MM.1S (cell line): ENCODE results near the gene VAC14.

Experiments
- EZH2 ChIP-seq: fragments of 300-600 bp; sonication (generic); optimal IDR thresholded peaks from 2 replicates; pipeline ENCODE3; 2017; ENCODE audit warnings: low read depth, mild to moderate bottlenecking, antibody characterized with exemption, low read length, mixed read lengths
- EZH2phosphoT487 ChIP-seq: fragments of 300-600 bp; sonication (generic); IDR thresholded peaks from 2 replicates; pipeline ENCODE4 v1.6.1; 2018; ENCODE audit warnings: antibody characterized with exemption, low read length
- TF ChIP-seq, protein P1 (sequence below): fragments of 300-600 bp; sonication (generic); IDR thresholded peaks from 2 replicates; pipeline ENCODE4 v1.5.1; 2016; ENCODE audit warnings: antibody characterized with exemption, low read length, mixed read lengths

- TF ChIP-seq, protein P1, sequence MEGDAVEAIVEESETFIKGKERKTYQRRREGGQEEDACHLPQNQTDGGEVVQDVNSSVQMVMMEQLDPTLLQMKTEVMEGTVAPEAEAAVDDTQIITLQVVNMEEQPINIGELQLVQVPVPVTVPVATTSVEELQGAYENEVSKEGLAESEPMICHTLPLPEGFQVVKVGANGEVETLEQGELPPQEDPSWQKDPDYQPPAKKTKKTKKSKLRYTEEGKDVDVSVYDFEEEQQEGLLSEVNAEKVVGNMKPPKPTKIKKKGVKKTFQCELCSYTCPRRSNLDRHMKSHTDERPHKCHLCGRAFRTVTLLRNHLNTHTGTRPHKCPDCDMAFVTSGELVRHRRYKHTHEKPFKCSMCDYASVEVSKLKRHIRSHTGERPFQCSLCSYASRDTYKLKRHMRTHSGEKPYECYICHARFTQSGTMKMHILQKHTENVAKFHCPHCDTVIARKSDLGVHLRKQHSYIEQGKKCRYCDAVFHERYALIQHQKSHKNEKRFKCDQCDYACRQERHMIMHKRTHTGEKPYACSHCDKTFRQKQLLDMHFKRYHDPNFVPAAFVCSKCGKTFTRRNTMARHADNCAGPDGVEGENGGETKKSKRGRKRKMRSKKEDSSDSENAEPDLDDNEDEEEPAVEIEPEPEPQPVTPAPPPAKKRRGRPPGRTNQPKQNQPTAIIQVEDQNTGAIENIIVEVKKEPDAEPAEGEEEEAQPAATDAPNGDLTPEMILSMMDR: no peak
- TF ChIP-seq EZH2phosphoT487 (no peak), EZH2 (no peak)
These were observed 51.0 kb downstream of the VAC14 start for GRCh38 chr16:70749681-70750601.
